GM18505 (cell line): ENCODE results near the gene SYNPO2.

Experiments
- ATAC-seq: cut with Tn5 transposase; IDR thresholded peaks from one replicate; pipeline ENCODE4 v1.9.1; 2021; ENCODE audit not compliant: unreplicated experiment
- POLR2A ChIP-seq: IDR thresholded peaks from 4 replicates; pipeline ENCODE4 v1.6.1; 2011; ENCODE audit warnings: borderline replicate concordance; ENCODE audit not compliant: insufficient read depth, insufficient read length; ENCODE audit errors: extremely low read depth

SYNPO2 gene

DNA sequence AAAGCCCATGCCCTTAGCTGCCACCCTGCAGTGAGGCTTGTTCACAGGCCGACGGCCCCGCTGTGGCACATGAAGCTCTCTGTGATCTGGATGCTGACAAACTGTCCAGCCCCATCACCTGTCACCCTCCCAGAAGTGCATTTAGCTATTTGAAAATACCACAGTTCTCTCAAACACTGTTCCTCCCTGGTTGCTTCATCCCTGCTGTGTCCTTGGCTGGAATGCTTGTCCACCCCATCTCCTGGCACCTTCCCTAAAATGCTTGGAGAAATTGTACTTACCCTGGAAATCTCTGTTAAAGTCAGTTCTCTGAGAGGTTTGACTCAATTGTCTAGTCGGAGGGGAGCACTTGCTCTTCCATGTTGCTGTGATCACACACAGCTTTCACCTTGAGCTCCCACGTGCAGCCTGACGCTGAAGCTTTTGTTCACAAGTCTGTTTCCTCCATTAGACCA, 10.1 kb downstream of the SYNPO2 start:
- TF ChIP-seq POLR2A, result no peak
- ATAC-seq, result no peak

DNA sequence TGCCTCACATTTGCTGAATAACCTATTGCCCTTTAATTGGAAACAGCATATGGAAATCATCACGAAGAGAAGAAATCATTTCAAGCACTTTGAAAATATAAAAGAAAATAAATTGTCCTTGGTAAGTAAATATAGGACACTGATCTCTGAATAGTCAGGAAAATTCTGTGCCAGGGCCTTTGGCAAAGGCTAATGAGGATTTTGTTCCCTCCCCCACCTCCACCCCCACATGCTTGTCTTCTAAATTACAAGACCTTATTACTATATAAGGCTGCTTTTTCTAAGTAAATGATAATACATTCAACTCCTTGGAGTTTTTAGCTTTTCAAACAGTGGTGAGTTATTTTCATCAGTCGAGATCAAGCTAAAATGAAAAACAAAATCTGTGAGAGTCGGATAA, 15.8 kb downstream of the SYNPO2 start:
- no peak for TF ChIP-seq POLR2A
- ATAC-seq, result no peak

DNA sequence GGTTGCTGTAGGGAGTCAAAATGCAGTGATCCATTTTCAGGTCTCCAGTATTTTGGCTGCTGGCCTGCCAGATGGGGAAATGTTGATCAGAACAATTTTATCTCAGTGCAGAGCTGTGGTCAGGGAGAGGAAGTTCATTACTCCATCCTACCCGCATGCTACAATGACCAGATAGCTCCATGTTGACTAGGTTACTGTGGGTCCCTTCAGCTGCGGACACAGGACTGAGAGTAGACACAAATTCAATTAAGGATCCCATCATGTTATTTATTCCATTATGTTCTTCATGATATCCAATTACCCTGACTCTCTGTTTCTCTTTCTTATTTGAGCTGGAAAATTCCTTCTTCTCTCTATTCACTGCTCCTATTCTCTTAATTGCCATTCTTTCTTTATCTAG, 16.3 kb downstream of the SYNPO2 start:
- no peak for TF ChIP-seq POLR2A
- no peak for ATAC-seq

DNA sequence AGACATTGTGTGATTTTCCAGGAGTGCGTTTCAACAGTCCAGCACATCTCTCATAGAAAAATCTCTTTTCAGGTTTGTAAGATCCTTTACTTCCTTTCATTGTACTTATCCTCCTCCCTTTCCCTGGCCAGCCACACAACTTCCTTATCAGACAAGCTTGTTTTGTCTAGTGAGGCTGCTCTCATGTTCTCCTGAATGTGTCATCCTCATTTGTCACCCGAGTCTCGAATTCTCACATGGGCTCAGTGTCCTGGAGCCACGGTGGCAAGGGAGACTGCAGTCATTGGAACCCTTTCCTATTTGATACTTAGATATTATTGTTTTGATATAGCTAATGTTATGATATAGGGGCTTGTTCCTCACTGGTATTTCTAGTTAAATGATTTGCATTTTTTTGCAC, 16.9 kb downstream of the SYNPO2 start:
- ATAC-seq, result no peak
- TF ChIP-seq POLR2A, result no peak

DNA sequence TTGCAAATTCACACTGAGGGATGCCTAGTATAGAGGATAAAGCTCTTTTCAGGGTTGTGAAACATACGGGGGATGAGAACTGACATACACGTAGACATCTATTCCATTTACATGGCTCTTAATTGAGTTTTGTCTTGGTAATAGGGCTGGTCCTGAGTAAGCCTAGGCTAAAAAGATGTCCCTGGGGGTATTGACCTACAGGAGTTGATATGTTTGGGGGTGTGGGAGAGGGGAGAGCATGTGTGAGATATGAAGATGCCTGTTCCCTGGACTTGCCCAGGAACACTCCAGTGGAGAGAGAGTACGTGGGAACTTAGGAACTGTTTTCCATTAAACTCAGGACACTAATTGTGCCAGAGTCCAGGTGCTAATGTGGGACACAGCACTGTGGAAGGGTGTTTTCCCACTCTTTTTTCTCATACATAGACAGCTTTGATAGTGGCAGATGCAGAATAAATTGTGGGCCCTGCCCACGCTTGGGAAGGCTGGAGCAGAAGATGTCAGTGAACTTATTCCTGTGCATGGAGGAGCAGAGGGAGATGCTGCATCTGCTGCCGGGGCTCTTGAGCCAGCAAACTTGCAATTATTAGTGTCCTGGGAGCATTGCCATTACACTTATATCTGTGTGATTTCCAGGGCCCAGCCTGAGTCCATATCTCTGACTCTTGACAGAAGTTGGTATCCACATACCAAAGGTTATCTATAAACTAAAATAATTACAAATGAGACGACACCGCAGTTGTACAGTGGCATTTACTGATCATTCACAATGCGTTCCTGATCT, 20.7 kb downstream of the SYNPO2 start:
- no peak for TF ChIP-seq POLR2A
- ATAC-seq, result no peak

DNA sequence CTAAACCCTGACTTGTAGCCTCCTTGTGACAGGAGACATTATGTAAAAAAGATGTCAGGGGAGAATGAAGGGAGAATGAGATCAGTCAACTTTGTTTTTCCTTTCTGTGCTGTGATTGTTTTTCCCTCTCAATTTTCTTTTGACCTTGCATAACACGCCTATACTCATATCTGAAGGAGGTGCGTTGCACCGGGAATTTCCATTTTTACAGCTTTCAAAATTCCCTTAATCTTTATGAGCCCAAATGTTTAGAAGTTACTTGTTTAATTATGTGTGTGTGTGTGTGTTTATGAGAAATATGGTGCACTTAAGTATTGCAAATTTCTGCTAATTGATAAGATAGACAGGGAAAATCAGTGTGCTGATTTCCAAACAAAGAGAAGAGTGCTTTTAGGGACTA, 21.6 kb downstream of the SYNPO2 start:
- ATAC-seq, result no peak
- TF ChIP-seq POLR2A, result no peak

DNA sequence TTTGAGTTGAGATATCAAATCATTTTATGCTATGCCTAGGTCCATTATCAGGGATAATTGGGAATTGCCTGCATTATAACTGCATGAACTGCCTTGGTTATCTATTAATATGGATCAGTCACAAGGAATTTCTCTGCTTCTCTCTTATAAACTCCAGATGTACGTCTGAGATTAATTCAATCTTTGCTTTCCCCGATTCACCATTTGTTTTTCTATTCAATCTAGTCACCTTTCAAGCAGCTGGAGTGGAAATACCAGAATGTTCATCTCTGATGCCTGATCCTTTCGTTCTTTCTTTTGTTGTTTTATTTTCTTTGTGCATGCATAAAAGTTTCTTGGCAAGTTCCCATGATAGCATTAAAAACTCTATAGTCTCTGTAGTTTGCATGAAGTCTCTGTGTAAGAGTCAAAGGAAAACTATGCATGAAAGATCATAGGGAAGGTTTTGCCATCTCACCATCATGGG, 22.6 kb downstream of the SYNPO2 start:
- ATAC-seq, result no peak
- no peak for TF ChIP-seq POLR2A

DNA sequence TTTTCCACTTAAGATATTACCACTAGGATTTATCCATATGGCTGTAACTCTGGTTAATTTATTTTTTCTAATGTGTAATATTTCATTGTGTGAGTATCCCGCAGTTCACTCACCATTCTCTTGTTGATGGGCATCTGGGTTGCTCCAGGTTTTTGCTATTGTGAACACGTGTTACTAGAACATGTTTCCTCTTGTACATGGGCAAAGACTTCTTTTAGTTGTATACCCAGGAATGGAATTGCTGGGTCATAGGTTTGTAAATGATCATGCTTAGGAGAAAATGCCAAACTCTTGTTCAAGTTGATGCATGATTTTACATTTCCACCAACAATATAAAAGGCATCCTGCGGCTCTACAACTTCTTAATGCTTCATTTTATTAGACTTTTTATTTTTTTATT, 26.8 kb downstream of the SYNPO2 start:
- no peak for TF ChIP-seq POLR2A
- no peak for ATAC-seq

DNA sequence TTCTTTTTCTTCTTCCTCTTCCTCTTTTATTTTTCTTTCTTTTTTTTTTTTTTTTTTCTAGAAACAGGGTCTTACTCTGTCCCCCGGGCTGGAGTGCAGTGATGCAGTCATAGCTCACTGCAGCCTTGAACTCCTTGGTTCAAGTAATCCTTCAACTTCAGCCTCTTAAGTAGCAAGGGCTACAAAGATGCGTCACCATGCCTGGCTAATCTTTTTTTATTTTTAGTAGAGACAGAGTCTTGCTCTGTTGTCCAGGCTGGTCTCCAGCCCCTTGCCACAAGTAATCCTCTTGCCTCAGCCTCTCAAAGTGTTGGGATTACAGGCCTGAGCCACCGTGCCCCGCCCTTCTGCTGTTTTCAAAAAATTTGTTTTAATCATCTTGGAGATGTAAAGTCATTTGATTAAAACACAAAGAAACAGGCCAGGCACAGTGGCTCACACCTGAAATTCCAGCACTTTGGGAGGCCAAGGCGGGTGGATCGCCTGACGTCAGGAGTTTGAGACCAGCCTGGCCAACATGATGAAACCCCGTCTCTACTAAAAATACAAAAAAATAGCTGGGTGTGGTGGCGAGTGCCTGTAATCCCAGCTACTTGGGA, 28.1 kb downstream of the SYNPO2 start:
- ATAC-seq, result no peak

DNA sequence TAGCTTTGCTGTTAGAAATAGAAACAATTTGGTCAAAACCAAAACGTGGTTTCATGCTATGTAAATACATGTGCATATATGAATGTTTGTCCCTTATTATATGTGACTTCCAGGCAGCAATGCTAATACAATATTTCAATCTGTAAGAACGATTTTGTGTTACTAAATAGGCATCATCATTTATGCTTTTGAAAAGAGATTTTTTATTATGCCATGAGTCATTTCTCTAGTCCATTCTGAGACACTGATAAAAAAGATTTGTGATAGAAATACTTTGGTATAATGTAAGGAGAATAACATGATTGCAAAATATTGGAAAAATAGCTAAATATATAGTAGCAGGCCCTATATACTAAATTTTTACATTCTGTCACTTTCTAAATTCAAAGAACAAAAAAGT, 28.9 kb downstream of the SYNPO2 start:
- TF ChIP-seq POLR2A, result no peak

More for the DNA sequence above, 28.1 kb downstream of the SYNPO2 start:
- no peak for TF ChIP-seq POLR2A

DNA sequence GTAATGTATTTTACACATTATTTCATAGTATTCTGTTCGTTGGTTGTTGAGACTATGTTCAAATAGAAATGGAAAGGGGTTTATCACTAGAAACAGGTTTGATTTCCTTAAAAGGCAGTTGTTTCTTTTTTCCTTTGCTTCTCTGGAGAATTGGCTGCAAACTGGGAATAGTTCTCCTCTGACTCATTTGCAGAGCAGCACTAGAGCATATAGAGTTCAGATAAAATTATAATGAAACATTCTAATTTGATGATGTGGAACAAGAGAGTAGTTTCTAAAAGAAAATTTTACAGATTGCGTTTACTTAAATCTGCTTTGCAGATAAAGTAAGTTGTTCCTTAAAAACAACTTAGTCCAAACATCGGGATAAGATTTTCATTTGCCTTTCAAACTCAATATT, 29.7 kb downstream of the SYNPO2 start:
- no peak for TF ChIP-seq POLR2A
- ATAC-seq, result no peak

More for the DNA sequence above, 28.9 kb downstream of the SYNPO2 start:
- ATAC-seq, result no peak

DNA sequence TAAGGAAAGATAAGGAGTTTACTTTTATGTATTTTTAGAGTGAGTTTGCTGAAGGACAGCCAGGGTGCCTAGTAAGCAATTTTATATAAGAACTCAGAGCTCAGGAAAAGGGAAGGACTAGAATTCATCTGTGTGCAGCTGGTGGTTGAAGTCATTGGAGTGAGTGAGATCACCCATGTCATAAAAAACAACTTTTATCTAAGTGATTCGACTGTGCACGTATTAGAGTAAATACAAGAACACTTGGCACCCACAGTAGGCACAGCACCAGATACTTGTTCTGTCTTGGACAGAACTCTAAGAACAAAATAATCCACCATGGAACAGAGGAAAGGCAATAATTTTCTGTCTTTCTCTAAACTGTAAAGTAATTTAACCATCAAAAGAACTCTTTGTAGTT, 31.6 kb downstream of the SYNPO2 start:
- no peak for TF ChIP-seq POLR2A
- no peak for ATAC-seq

DNA sequence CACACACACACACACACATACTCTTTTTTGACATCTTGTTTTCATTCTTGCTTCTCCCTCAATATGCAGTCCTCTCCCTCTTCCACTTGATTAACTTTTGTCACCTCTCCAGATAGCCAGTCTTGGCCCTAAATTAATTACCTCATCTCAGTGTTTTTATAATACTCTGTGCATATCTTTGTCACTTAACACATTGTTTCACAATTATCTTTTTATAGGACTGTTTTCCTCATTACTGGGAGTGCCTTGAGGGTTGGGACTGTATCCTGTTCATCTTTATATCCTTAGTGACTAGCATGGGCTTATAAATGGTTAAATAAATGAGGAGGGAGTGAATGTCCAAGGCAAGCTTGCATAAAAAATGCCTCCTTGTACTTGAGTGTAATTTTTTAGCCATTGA, 33.1 kb downstream of the SYNPO2 start:
- no peak for TF ChIP-seq POLR2A
- no peak for ATAC-seq

DNA sequence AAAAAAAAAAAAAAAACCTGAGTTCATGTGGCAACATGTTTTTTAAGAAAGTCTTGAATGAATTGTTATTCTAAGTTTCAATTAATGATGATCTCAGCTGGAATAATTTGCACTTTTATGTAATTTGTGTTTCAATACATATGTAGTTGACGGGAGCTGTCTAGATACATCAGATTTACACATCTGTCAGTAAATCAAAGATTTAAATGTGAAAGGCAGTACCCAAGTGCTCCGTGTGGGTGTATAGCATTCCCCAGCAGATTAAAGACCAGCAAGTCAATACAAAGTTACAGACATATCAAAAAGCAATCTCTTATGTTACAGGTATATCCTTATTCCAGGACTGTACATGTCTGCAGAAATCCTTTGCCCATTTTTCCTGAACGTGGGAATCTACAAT, 35.2 kb downstream of the SYNPO2 start:
- TF ChIP-seq POLR2A, result no peak
- ATAC-seq, result no peak

DNA sequence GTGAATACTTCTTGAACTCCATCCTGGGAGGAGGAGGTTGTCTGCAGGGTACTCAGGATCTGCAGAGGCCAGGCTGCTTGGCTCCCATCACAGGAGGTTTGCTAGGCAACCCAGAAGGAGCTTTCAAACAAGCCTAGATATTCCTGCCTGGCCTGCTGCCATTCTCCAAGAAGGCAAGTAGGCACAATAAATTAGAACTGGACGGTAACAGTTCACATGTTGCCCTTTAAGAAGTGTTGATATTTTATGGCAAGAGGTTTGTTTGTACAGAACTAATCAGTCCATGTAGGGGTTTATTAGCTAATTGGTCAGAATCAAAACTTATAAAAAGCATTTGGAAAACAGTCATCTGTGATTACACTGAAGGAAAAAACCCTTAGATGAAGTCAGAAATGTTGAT, 39.3 kb downstream of the SYNPO2 start:
- no peak for TF ChIP-seq POLR2A
- ATAC-seq, result no peak

DNA sequence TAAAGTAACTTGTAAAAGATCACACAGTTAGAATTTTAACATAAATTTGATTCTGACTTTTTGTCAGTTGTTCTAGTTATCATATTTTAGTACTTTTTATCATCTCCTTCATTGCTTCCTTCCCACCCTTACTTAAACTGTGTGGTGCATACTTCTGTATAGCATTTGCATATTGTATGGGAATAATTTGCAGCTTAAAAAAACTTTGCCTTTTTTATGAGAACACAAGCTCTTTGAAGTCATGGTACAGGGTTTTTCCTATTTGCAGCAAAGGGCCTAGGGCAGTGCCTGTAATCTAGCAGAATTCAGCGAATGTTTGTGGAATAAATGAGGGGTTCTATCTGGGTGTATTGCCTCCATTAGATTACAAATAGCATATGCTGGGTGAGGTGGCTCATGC, 41.6 kb downstream of the SYNPO2 start:
- ATAC-seq, result no peak
- TF ChIP-seq POLR2A, result no peak
